Astrocyte of the spinal cord (primary cell): ENCODE measurements around the gene SMC6.

Source experiments
- DNase-seq: peaks from one replicate; pipeline ENCODE4 v3.0.0; 2011; ENCODE audit warnings: low read depth, low spot score
- H3K4me3 ChIP-seq: 2 replicates; pipeline ENCODE4 v1.5.1; 2011; ENCODE audit warnings: low read depth, mild to moderate bottlenecking, low read length, moderate library complexity
- CTCF ChIP-seq: IDR thresholded peaks from 2 replicates; pipeline ENCODE4 v1.5.1; 2012; ENCODE audit warnings: low read depth, mild to moderate bottlenecking, low read length, inconsistent platforms
- in situ Hi-C: cut with HindIII; loops from 2 replicates; pipeline ENCODE4 v1.10.0; 2017; ENCODE audit warnings: low sequenced_read_pairs

SMC6 gene

DNA sequence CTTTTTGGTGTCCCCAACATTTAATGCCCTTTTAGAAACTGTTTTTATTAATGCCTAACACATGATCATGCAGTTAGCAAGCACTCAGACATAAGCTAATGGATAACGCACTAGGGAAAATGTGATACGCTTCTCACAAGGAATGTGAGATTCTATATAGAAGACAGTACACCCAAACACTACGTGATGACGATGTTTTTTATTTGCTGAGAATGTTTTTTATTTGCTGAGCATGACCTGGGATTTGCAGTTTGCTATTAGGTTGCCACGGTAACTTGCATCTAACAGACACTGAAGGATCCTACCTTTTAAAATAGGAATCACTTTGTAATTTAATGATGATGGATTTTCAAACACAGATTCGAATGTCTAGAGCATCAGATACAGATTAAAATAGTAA lies 4.9 kb downstream of the SMC6 start:
- no peak for TF ChIP-seq CTCF
- DNase-seq = no peak
- in situ Hi-C loops = no loop called here
- H3K4me3 ChIP-seq = no peak overlapping the region

DNA sequence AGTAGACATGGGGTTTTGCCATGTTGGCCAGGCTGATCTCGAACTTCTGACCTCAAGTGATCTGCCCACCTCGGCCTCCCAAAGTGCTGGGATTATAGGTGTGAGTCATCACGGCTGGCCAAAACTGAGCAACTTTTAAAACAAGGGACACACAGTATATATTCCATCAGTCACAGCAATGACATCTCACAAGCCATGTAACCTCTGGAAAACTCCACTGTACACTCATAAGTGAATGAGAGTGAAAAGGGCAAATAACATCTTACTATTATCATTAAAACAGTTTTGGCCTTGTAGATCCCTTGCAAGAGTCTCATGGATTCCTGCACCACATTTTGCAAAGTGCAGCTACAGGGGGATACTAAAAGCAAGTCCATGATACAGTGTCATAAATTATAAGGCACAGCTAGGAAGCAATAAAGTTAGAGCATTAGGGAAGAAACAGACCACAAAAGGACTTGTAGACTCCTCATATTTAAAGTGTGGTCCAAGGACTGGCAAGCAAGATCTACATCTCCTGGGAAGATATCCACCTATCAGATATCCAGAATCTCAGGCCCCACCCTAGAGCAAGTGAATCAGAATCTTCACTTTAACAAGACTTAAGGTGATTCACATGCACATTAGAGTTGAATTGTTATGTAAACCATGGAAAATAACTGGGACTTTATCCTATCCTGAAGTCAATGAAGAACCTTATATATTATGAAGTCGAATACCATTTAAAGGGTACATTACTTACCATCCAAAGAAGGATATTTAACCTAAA lies 5.7 kb downstream of the SMC6 start:
- DNase-seq = peak; percentile 43
- in situ Hi-C loops = no loop called here
- no peak for TF ChIP-seq CTCF
- H3K4me3 ChIP-seq = no peak overlapping the region

GRCh38 chr2:17740203-17740602 lies 13.4 kb downstream of the SMC6 start:
- in situ Hi-C loops = no loop called here
- TF ChIP-seq CTCF = no peak
- DNase-seq = no peak
- no peak overlapping the region for H3K4me3 ChIP-seq

- DNase-seq = peak; percentile 33
- no peak overlapping the region for H3K4me3 ChIP-seq
- in situ Hi-C loops = no loop called here
- TF ChIP-seq CTCF = no peak
These were observed 16.6 kb downstream of the SMC6 start for GRCh38 chr2:17736989-17737388.

DNA sequence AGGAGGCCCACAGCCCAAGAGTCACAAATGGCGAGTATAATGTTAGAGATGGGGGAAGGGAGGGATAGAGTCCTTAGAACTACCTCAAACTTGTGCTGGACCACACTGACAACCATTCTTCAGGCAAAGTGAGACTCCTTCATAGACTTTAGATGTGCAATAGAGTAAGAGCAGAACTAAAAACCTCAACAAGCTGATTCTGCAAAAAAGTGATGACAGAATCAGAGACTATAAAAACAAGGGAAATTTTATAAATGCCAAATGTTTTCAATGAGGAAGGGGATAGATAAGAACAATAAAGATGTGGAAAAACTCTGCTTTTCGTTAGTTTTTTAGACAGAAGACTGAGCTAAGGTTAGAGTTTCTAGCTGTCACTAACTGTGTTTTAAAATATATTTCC lies 17.7 kb downstream of the SMC6 start:
- TF ChIP-seq CTCF = no peak
- DNase-seq = no peak
- H3K4me3 ChIP-seq = no peak overlapping the region
- in situ Hi-C loops = no loop called here

GRCh38 chr2:17733599-17733998 lies 20.0 kb downstream of the SMC6 start:
- no peak overlapping the region for H3K4me3 ChIP-seq
- TF ChIP-seq CTCF = no peak
- in situ Hi-C loops = no loop called here
- DNase-seq = no peak
